GM18526 (cell line): ENCODE measurements around the gene B3GALT2.

Source experiments
- POLR2A ChIP-seq: IDR thresholded peaks from 3 replicates; pipeline ENCODE4 v1.6.1; 2011; ENCODE audit not compliant: insufficient read length; ENCODE audit errors: extremely low read depth

Gene B3GALT2, protein sequence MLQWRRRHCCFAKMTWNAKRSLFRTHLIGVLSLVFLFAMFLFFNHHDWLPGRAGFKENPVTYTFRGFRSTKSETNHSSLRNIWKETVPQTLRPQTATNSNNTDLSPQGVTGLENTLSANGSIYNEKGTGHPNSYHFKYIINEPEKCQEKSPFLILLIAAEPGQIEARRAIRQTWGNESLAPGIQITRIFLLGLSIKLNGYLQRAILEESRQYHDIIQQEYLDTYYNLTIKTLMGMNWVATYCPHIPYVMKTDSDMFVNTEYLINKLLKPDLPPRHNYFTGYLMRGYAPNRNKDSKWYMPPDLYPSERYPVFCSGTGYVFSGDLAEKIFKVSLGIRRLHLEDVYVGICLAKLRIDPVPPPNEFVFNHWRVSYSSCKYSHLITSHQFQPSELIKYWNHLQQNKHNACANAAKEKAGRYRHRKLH

GRCh38 chr1:193185901-193186731 is at the start of gene B3GALT2:
Gene B3GALT2 (minus strand): TSS chr1:193186613. CDS start chr1:193181562, 5,051 bp downstream.
- no peak for TF ChIP-seq POLR2A

GRCh38 chr1:193234530-193234929 is 48.1 kb upstream of the B3GALT2 start:
- no peak for TF ChIP-seq POLR2A

DNA sequence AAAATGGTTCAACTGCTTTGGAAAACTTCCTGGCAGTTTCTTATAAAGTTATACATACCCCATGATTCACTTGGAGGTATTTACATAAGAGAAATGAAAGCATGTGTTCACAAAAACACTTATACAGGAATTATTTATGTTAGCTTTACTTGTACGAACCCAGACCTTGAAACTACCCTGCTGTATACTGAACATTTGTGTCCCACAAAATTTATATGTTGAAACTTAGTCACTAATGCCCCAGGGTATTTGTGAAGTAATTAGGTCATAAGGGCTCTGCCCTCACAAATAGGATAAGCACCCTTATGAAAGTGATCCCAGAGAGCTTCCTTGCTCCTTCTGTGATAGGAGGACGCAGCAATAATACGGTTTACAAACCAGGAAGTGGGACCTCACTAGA is 42.7 kb upstream of the B3GALT2 start:
- no peak for TF ChIP-seq POLR2A

DNA sequence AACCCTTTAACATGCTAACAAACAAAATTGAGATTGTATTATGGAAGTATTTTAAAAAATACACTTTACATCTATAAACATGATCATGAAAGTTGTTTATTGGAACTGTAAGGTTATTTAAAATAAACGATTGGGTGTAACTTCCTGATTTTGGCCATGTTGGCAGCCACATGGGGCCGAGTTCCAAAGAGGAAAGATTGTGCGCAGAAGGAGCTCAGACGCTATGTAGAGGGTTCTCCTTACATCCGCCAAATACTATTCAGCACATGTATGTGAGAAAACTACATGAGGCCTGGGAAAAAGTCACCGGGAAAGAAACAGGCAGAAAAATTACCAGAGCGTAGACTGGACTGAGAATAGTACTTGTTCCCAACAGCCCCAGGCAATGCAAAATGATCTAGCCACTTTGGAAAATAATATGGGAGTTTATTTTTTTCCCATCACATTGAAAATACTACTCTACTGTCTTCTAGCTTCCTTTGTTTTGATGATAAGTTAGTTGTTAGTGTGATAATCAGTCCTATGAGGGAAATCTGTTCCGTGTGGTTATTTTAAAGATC is 35.7 kb upstream of the B3GALT2 start:
- no peak for TF ChIP-seq POLR2A

DNA sequence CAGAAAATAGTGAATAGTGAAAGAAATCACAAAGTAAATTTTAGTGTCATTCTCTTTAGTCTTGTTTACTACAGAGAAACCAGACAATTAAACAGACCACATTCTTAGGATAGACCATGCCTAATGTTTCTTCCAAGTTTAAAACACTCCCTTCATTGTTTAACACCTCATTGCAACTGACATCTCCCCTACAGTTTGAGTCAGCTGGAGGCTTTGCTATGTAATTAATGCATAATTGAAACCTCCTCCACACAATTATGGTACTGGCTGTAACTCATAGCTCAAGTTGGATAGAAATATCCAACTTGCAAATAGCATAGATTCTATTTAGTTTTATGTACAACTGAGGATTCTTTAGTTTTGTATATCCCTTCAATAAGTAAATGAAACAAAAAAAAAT is 35.2 kb upstream of the B3GALT2 start:
- TF ChIP-seq POLR2A = no peak

- TF ChIP-seq POLR2A = no peak
Observed at GRCh38 chr1:193219391-193219790, 33.0 kb upstream of the B3GALT2 start.

DNA sequence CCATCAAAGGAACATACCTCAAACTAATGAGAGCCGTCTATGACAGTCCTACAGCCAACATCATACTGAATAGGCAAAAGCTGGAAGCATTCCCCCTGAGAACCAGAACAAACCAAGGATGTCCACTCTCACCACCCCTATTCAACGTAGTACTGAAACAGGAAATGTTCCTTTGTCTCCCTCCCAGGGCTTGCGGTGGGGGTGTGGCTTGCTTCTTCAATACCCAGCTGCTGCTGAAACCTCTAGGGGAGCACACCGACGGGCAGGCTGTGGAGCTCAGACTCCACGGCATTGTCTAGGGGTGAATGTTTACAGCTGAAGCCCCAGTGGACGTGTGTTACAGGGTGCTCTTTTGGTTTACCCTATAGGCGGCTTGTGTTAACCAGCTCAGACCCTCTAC is 30.5 kb upstream of the B3GALT2 start:
- TF ChIP-seq POLR2A = no peak

DNA sequence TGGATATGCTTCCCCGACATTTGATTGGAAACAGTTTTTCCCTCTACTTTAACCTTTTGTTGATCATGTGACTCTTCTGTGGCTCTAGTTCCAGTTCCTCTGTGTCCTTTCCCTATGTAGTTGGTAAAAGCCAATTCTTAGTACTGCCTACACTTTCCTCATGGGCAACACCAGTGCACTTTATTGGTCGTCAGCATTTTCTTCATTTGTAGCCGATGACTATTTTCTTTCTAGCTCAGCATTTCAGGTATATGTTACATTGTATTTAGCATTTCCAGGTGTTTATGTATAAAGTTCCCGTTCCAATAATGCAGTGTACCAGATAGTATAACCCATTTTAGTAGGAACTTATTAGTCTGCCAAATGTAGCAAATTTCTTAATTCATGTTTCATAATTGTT is 27.6 kb upstream of the B3GALT2 start:
- no peak for TF ChIP-seq POLR2A

DNA sequence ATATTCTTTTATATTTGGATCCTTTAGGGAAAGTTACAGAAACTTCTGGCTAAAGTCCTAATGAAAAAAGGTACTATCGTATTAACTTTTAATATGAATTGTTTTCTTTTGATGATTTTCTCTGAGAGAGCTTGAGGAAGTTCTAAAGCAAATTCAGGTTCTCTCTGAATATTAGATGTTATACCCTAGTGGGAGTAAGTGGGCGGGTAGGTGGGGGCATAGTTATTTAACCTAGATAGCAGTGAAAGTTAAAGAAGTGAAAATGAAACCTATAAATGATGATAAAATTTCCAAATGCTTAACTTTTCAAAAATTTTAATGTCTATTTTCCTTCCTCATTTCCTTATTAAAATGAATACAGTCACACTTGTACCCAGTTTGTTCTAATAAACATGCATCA is 26.2 kb upstream of the B3GALT2 start:
- no peak for TF ChIP-seq POLR2A

DNA sequence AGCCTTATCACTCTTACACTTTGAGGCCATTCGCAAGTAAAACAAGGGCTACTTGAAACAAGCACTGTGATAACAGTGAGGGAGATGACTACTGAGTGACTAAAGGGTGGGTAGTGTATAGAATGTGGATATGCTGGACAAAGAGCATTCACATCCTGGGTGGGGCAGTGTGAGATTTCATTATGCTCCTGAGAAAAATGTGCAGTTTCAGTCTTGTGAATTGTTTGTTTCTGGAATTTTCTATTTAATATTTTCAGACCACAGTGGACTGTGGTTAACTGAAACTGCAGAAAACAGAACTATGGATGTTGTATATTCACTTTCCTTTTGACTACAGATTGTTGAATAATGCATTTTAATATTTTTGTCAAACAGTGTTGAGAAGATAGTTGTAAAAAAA is 25.1 kb upstream of the B3GALT2 start:
- no peak for TF ChIP-seq POLR2A

DNA sequence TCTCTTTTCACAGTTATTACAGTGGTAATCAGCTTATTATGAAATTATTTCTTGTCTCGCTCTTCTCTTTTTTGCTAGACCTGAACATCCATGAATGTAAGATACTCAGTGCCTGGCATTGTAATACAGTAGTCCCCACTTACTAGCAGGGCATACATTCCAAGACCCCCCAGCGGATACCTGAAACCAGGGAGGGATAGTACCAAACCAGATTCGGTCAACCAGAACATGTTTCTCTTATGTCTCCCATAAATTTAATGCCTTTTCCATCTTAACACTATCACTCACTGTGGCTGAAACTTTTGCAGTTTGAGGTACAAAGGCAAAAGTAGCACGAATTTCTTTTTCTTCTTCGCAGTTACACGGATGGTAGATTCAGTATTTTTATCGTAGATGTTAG is 24.6 kb upstream of the B3GALT2 start:
- TF ChIP-seq POLR2A = no peak

GRCh38 chr1:193201021-193201420 is 14.6 kb upstream of the B3GALT2 start:
- TF ChIP-seq POLR2A = no peak

- no peak for TF ChIP-seq POLR2A
Observed at GRCh38 chr1:193199940-193200339, 13.5 kb upstream of the B3GALT2 start.

GRCh38 chr1:193192586-193192985 is 6.2 kb upstream of the B3GALT2 start:
- TF ChIP-seq POLR2A = no peak

DNA sequence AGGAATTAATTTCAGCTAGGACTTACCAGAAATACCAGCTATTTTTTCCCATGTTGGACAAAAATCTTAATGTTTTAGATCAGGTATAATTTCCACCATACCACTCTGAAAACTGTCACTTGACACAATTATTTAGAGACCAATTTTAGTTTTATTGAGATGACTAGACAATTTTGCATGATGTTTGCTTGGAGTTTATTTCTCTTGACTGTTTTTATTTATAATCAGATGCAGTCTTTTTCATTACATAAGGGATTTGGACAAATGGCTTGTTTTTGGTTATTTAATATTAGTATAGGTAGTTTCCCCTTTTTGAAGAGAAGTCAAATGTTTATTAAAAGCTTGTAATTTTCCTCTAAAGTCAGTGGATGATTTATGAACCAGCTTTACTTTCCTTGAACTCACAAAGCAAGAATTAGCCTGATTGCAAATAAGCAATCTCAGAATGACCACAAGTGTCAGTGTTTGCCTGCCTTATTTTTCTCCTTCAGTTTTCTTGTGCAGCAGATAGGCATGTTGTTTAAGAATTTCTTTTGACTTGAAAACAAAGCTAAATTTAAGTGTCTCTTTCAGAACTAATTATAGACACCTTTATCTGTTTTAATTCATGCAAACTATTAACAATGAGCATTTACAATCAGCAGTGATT is 3.8 kb upstream of the B3GALT2 start:
- TF ChIP-seq POLR2A = no peak

GRCh38 chr1:193189442-193190095 is 3.2 kb upstream of the B3GALT2 start:
- no peak for TF ChIP-seq POLR2A

DNA sequence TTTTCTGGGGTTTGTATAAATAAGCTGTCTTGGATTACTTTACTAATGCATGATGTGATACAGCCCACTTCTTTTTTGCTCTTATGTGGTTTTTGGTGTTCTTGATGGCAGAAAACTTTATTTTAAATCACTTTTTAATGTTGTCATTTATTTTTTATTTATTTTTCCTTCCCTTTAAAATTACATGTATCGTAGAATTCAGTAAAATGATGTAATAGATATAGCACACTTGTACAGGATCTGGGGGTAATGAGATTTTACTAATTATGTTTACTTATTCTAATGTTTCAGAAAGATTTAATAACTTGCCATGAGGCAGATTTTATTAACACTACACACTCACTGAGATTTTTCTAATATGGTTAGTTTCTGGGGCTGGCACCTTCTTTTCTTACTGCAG is 701 bp upstream of the B3GALT2 start:
- TF ChIP-seq POLR2A = no peak
